HG02981 (cell line): ENCODE measurements around the gene EDN1.
A peak's percentile ranks its signal among the peaks of the same experiment; 100 is the strongest.
"Not testable (repeated sequence)": the region's sequence is repeated elsewhere in the genome, so short reads cannot be mapped to it uniquely, and the experiment has no call there.

Experiments
- ATAC-seq: cut with Tn5 transposase; IDR thresholded peaks from one replicate; pipeline ENCODE4 v1.9.1; 2021; ENCODE audit warnings: mild to moderate bottlenecking, moderate library complexity; ENCODE audit not compliant: unreplicated experiment

EDN1 gene

GRCh38 chr6:12320074-12320473 lies 29.9 kb downstream of the EDN1 start:
- not testable (repeated sequence) for ATAC-seq

- ATAC-seq = no peak
Measured at GRCh38 chr6:12324099-12324498, 33.9 kb downstream of the EDN1 start.

DNA sequence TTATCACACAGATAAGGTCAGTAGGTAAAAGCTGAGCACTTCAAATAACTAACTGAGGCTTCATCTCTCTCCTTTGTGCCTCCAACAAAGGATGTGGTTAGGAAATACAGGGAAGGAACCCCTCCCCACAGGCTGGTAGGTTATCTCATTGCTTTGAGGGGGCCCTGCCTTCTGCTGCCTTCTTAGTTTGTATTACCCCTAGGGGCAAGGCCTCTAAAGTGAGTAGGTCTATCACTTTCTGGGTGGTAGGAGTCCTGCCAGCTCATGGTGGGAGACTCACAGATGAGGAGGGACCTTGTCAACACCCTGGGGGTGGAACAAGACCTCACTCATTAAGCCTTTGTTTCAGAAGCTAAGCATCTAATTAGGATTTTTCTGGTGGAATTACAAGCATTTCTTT lies 34.6 kb downstream of the EDN1 start:
- ATAC-seq = no peak

DNA sequence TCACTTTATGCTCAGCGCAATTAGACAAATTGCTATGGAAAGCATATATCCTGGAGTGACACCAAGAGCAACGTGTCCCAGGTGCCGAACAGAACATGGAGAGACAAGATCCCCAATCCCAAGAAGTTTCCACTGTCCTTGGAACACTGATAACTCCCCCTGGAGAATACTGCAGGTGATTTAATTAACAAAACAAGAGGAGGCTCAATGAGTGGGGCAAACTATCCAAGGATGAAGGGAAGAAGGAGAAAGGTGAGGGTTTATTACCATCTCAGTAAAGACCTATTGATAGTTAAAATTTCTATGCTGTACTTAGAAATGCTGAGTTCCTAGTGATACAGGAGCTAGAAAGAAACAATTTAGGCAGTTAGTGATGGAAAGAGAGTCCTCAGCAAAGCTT lies 35.7 kb downstream of the EDN1 start:
- ATAC-seq = no peak

DNA sequence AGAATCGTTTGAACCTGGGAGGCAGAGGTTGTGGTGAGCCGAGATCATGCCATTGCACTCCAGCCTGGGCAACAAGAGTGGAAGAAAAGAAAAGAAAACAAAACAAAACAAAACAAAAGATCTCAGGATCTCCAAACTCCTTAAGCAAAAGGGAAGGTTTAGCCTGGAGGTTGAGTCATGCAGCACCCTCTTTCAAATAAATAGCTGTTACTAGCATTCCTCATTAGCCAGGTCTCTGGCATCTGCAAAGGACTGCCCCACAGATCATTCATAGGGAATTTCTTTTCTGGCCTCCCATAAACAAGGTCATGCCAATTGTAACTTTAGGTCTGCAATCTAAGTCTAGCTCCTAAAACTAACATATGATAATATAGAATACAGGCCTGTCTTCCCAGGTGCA lies 37.2 kb downstream of the EDN1 start:
- ATAC-seq = no peak

DNA sequence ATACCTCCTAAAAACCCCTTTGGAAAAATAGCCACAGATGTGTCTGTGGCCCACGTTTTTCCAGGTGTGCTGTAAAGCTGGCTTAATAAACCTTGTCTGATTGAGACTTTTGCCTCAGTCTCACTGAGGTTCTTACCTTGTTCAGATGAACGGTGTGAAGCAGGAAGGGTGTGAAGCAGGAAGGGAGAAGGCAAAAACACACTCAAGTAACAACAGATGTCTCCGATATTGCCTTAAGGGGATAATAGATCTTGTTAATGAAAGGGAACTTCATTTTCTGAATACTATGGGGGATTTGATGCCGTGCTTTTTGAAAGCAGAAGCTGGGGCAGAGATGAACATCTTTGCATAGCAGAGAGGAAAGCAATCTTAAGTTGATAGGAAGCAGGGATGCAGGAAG lies 37.8 kb downstream of the EDN1 start:
- no peak for ATAC-seq

- no peak for ATAC-seq
Measured at GRCh38 chr6:12328701-12329100, 38.5 kb downstream of the EDN1 start.

- no peak for ATAC-seq
Measured at GRCh38 chr6:12331474-12331873, 41.3 kb downstream of the EDN1 start.

DNA sequence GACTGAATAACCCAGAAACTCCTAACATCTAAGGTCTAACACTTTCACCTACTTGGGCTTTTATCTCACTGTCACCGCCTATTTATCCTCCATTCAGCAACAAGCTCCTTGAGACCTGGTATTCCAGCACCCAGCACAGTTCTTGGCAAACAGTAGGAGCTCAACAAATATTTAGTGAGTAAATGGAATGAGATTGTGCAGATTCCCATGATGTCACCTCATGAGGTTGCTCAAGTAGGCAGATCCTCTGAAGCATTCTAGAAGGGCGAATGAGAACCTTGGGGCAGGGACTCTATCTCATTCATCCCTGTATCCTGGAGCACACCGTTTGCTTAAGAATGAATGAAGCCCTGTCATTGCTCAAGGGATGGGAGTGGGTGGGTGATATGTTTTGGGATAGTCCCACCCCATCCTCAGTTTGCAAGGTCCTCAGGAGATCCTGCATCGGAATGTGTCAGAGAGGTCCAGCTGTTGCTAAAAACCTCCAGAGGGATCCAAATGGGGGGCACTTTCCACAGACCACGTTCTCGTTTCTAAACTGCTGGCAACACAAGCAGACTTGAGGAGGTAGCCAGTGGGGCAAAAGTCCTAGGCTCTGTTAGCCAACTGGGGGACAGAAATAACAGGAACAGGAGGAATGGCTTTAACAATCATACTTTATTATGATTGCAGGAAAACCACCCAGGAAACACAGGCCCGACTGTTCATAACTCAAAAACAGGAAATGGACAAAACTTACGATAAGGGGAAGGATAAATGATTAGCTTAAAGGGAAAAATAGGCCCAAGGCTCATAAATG lies 42.0 kb downstream of the EDN1 start:
- ATAC-seq = no peak

DNA sequence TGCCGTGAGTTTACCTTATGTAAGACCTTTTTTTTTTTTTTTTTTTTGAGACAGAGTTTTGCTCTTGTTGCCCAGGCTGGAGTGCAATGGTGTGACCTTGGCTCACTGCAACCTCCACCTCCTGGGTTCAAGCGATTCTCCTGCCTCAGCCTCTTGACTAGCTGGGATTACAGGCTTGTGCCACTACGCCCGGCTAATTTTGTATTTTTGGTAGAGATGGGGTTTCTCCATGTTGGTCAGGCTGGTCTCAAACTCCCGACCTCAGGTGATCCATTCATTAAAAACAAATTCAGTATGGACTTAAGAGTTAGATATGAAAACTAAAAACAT lies 42.6 kb downstream of the EDN1 start:
- ATAC-seq = not testable (repeated sequence)

- no peak for ATAC-seq
Measured at GRCh38 chr6:12333128-12333527, 43.0 kb downstream of the EDN1 start.

GRCh38 chr6:12334526-12335130 lies 44.5 kb downstream of the EDN1 start:
- ATAC-seq = no peak

- peak; percentile 39 for ATAC-seq
Measured at GRCh38 chr6:12335131-12335527, 45.0 kb downstream of the EDN1 start.

DNA sequence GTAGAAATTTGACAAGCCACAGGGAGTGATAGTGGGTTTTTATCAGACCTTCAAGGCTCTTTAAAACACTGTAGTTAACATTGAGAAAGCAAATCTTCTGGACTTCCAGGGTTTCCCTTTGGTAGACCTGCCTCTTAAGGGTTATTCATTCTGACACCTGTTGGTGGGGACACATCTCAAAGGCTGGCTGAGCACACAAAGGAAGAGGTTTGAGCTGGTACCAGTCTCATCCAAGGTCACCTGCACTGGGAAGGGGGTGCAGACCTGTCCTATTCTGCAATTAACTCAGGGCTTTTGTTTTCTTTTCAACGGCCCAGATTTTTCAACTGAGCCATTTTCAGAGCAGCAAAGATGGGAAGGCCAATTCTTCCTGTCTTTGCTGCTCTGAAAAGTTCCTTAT lies 45.6 kb downstream of the EDN1 start:
- peak; percentile 37 for ATAC-seq

GRCh38 chr6:12336121-12336971 lies 46.2 kb downstream of the EDN1 start:
- peak; percentile 38 for ATAC-seq

DNA sequence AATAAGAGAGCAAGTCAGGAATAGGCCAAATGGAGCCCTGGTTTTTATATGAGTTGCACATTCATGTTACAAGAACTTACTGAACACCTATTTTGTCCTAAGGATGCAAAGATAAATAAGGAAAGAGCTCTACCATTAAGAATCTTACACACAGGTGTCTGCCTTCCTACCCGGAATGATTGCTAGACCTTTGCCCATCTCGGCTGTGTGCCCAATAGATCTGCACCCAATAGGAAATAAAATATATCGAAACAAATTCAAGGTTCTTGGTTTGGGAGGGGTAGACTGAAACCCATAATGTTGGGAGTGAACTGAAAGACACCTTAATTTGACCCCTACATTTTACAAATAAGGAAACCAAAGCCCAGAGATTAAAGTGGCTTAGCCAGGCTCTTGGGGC lies 48.9 kb downstream of the EDN1 start:
- ATAC-seq = no peak

- ATAC-seq = no peak
Measured at GRCh38 chr6:12339808-12340487, 49.8 kb downstream of the EDN1 start.

DNA sequence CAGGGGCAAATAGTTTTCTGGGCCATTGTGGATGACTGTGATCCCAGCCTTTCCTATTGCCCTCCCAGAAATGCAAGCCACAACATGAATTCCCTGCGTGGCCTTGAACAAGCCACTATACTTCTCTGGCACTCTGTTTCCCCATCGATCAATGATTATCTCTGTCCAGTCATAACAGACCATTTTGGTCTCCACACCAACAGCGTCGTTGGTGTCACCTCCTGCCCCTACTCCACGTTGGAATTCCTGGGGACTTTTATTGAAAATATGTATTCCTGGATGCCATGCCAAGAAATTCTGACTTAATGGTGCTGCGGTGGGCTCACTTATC lies 50.3 kb downstream of the EDN1 start:
- ATAC-seq = no peak

GRCh38 chr6:12342664-12343063 lies 52.5 kb downstream of the EDN1 start:
- no peak for ATAC-seq

- ATAC-seq = no peak
Measured at GRCh38 chr6:12343122-12343439, 52.9 kb downstream of the EDN1 start.

DNA sequence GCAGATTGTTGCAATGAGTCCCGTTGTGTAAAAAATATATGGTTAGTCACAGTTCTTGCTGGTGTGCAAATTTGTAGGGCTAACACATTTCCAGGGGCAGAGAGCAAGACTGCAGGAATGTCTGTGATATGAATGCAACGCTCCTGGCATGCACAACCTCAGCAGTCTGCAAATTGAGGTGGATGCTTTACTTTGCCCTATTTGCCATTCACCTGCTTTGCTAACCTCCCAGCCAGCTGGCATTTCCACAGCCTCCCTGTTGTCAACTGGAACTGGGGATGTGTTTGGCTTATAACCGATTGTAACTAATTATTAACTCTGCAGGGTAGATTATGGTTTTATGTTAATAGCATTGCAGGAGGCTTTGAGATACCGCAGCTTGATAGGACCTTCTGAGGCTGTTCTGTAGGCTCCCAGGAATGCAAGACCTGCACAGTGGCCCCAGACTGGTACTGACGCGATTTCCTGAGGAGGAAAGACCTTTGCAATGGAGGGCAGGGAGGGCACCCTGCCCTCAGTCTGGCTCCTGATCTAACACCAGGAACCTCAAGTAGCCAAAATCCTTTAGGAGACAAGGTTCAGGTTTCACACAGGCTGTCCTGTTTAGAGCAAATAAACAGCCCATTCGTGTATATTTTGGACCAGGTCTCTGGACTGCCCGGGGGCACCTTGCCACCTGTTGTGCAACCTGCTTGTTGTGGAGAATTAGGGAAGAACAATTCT lies 53.4 kb downstream of the EDN1 start:
- no peak for ATAC-seq
